WERI-Rb-1 (cell line): Measurements from ENCODE around the gene TMOD1.

Source experiments
- DNase-seq: peaks from one replicate; pipeline ENCODE4 v3.0.0-alpha.2; 2020
- H3K27ac ChIP-seq: fragments of 250-450 bp; sonication (Bioruptor Pico); 2 replicates; pipeline ENCODE4 v1.5.1; 2020; ENCODE audit warnings: mild to moderate bottlenecking, moderate library complexity
- H3K27me3 ChIP-seq: fragments of 250-450 bp; sonication (Bioruptor Pico); 2 replicates; pipeline ENCODE4 v1.5.1; 2021; ENCODE audit warnings: mild to moderate bottlenecking, low read depth, moderate library complexity; ENCODE audit not compliant: insufficient read depth, severe bottlenecking
- H3K36me3 ChIP-seq: fragments of 250-450 bp; sonication (Bioruptor Pico); 2 replicates; pipeline ENCODE4 v1.5.1; 2020; ENCODE audit warnings: mild to moderate bottlenecking, moderate library complexity
- H3K4me3 ChIP-seq: 2 replicates; pipeline ENCODE4 v1.5.1; 2011; ENCODE audit warnings: low read depth, mild to moderate bottlenecking, control low read depth, low read length
- H3K9me3 ChIP-seq: fragments of 250-450 bp; sonication (Bioruptor Pico); 2 replicates; pipeline ENCODE4 v1.5.1; 2021; ENCODE audit warnings: mild to moderate bottlenecking, moderate library complexity; ENCODE audit not compliant: severe bottlenecking
- TF ChIP-seq, protein P1 (sequence below): IDR thresholded peaks from 2 replicates; pipeline ENCODE4 v1.5.1; 2011; ENCODE audit warnings: low read depth, mild to moderate bottlenecking, control low read depth, inconsistent platforms, low read length

The TMOD1 gene

GRCh38 chr9:97547098-97547829, 45.8 kb downstream of the TMOD1 start:
- H3K36me3 ChIP-seq = no peaks in the 10 kb centered on the region
- H3K4me3 ChIP-seq = no peak overlapping the region
- no peak overlapping the region for H3K27ac ChIP-seq
- no peak for DNase-seq
- H3K27me3 ChIP-seq = no peaks in the 10 kb centered on the region
- TF ChIP-seq, protein P1, sequence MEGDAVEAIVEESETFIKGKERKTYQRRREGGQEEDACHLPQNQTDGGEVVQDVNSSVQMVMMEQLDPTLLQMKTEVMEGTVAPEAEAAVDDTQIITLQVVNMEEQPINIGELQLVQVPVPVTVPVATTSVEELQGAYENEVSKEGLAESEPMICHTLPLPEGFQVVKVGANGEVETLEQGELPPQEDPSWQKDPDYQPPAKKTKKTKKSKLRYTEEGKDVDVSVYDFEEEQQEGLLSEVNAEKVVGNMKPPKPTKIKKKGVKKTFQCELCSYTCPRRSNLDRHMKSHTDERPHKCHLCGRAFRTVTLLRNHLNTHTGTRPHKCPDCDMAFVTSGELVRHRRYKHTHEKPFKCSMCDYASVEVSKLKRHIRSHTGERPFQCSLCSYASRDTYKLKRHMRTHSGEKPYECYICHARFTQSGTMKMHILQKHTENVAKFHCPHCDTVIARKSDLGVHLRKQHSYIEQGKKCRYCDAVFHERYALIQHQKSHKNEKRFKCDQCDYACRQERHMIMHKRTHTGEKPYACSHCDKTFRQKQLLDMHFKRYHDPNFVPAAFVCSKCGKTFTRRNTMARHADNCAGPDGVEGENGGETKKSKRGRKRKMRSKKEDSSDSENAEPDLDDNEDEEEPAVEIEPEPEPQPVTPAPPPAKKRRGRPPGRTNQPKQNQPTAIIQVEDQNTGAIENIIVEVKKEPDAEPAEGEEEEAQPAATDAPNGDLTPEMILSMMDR = no peak
- no peaks in the 10 kb centered on the region for H3K9me3 ChIP-seq

DNA sequence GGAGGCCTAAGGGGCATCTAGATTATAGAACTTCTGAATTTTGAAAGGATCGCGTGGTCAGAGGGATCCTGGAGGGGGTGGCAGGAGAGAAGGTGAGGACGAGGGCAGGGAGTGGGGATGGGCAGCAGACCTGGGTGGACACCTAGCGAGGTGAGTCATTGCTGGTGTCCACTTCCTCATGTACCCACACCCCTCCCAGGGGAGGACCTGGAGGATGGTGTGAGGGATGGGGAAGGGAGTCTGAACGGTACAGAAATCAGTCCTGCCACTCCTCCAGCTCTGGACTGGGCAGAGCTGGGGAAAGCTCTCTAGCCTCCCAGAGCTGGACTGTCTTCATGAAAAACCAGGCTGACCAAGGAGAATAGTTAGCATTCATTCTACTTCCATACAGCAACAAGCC, 46.9 kb downstream of the TMOD1 start:
- Histone ChIP-seq H3K27ac (no peak overlapping the region), H3K9me3 (no peaks in the 10 kb centered on the region), H3K27me3 (no peaks in the 10 kb centered on the region), H3K36me3 (no peaks in the 10 kb centered on the region), H3K4me3 (no peak overlapping the region)
- DNase-seq = no peak
- TF ChIP-seq, protein P1 = no peak

- Histone ChIP-seq H3K27ac (no peak overlapping the region), H3K9me3 (no peaks in the 10 kb centered on the region), H3K36me3 (no peaks in the 10 kb centered on the region), H3K4me3 (no peak overlapping the region), H3K27me3 (no peaks in the 10 kb centered on the region)
- no peak for DNase-seq
- TF ChIP-seq, protein P1 = no peak
These were observed 47.5 kb downstream of the TMOD1 start for GRCh38 chr9:97548819-97549540.

DNA sequence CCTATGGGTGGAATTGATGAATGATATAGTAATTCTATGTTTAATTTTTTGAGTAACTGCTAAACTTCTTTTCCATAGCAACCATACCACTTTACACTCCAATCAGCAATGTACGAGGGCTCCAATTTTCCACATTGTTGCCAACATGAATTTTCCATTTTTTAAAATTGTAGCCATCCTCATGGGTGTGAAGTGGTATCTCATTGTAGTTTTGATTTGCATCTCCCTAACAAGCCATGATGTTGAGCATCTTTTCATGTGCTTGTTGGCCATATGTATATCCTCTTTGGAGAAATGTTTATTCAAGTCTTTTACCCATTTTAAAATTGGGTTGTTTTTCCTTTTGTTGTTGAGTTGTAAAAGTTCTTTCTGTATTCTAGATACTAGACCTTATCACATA, 48.9 kb downstream of the TMOD1 start:
- Histone ChIP-seq H3K9me3 (no peaks in the 10 kb centered on the region), H3K27me3 (no peaks in the 10 kb centered on the region), H3K27ac (no peak overlapping the region), H3K4me3 (no peak overlapping the region), H3K36me3 (no peaks in the 10 kb centered on the region)
- TF ChIP-seq, protein P1 = no peak
- DNase-seq = no peak

GRCh38 chr9:97551308-97551707, 49.8 kb downstream of the TMOD1 start:
- Histone ChIP-seq H3K9me3 (no peaks in the 10 kb centered on the region), H3K27ac (no peak overlapping the region), H3K36me3 (no peaks in the 10 kb centered on the region), H3K27me3 (no peaks in the 10 kb centered on the region), H3K4me3 (no peak overlapping the region)
- no peak for DNase-seq
- TF ChIP-seq, protein P1 = no peak
